ENCODE measurements around the gene LPP.

Gene LPP

DNA sequence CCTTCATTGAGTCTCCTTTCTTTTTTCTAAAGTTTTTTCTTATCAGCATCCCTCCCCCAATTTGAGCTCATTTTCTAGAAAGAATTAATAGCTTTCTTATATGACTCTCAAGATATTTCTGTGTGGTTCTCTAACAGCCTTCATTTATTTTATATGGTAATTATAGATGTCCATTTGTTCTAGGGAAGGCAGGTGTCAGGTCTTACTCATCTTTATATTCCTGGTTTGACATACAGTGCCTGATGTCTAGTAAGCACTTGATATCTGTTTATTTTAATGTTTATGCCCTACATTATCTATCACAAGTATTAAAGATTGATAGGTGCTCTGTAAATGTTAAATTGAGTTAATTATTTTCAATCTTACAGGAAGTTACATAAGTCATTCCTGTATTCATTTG is 591.1 kb downstream of the LPP start:
- DNase-seq (ENCODE audit: low read depth in 2 of 2), result no peak

DNA sequence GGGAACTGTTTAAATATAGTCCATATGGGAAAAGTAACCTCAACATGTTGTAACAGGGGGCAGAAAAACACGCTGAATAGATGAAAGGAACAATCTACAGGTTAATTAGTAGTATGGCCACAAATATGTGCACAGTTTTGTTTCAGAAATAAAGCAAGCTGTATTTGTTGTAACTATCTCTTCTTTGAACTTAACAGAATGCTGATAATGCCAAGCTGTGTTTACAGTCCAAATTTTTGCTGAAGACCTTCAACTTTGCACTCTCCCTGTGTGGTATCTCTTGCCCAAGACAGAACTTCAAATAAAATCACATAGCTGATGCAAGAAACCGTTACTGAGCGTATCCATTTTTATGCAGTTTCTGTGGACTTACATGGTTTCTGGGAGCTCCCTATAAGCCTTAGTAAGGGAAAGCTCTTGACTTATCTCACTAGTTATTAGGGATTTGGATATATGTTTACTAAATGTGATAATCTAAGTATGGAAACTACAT is 592.4 kb downstream of the LPP start:
- DNase-seq (ENCODE audit: low read depth in 2 of 2), result no peak

DNA sequence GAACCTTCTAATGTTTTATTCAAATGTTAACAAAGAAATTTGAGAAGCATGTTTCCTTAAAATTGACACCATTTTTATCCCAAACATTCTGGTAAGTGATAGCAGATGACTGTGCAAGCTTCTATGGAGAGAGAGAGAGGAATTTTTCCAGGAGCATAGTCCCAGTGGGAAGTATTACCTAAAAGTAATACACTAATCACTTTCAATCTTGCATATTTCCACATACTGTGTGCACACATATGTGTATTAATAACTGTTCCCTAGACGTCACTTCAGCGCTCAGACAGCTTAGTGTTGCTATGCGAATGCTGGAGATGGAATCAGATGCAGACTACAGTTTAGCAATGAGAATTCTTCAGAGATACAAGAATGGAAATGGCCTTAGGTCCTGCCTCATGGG is 593.5 kb downstream of the LPP start:
- DNase-seq (ENCODE audit: low read depth in 2 of 2), result no peak

DNA sequence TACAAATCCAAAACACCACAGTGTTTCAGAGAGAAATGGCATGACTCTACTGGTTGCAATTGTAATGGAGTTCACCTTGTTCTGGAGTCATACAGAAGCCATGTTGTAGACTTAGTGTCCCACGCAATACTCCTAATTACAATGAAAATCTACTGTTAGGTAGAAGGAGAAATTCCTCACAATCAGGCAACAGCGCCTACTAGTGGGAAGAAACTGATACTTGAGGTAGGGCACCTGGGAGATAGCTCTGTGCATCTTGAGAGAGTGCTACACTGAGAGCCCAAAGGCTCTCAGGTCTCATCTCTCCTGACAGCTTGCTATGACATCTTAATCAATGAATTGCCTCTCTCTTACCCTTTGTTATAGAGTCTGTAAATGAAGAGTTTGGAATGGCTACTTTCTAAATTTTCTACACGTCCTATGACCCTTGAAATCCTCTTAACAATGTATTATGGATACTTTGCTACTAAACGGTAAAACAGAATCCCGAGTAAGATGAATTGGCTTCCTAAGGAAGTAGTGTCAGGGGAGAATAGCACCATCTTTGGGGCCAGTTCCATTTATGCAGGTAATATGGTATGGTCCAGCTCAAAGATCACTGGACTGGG is 595.2 kb downstream of the LPP start:
- DNase-seq (ENCODE audit: low read depth in 2 of 2), result peak in 1 of 2 donors; percentile 7

DNA sequence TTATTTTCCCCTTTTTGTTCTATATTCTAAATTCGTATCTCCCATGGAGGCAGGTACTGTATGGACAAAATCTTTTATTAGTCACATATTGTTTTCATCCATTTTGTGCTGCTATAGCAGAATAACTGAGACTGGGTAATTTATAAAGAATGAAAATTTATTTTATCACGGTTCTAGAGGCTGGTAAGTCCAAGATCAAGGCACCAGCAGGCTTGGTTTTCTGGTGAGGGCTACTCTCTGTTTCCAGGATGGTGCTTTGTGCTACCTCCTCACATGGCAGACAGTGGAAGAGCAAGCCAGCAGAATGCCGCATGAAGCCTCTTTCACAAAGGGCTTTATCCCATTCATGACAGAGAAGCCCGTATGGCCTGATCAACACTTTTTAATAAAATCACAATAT is 595.9 kb downstream of the LPP start:
- DNase-seq (ENCODE audit: low read depth in 2 of 2), result no peak

DNA sequence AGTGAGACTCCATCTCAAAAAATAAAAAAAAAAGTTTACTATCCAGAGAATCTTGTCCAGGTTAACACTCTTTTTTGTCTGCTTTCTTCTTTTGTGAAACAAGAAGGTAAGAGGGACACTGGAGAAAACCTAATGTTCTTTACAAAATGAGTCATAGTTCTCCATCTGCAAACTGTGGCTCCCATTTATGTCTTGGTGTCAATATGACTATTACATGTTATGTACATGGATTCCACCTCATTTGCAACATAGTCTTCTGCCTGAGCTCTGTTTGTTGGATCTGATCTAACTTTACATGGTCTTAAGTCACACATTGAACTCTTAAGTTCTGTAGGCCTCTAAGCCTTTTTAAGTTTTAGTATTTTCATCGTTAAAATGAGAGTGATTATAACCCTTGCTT is 596.7 kb downstream of the LPP start:
- DNase-seq (ENCODE audit: low read depth in 2 of 2), result no peak

DNA sequence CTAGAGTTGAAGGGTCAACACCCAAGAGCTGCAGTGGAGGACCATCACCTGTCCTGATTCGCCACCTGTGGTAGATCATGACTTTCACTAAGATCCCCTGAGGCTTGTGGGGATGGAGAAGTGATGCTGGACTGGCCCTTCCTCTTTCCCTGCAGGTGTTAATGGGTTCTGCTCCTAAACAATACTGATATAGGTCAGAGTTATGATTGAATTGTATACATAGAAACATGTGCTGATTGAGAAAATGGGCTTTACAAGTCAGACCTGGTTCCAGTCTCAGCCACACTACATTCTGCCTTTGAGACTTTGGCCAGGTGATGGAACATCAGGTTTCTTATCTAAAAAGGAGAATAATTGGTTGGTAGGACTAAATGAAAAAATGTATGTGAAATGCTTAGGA is 598.9 kb downstream of the LPP start:
- no peak for DNase-seq (ENCODE audit: low read depth in 2 of 2)

DNA sequence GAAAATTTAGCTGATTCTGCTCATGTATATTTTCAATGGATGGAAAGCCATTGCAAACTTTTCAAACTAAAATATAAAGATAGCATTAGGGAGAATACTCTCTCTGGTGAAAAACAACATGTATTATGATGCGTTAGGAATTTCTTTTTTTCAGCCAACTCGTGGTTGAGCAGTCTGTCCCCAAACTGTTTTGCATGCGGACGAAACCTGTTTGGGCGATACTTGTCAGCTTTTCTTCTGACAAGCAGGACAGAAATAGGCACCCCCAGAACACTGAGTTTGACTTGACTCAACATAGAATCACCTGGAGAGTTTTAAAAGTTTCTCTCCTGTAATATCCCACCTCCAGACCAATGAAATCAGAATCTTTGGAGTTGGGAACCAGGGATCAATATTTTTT is 600.3 kb downstream of the LPP start:
- DNase-seq (ENCODE audit: low read depth in 2 of 2), result no peak

DNA sequence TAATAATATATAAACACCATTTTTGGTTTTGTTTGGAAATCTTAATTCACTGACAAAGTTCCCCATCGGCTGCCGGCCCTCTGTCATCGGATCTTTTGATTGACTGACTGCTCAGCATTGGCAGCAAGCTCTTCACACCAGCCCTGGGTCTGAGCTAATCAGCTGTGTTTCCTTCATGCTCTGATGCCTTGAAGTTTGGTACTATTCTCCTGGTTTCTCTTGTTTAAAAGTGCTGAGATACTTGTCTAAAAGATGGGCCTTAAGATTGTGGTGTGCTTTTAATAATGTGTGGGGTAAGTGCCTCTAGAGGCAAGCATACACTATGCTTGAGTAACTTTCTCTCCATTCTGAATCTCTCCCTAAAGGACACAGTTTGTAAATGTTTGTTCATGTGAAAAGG is 602.3 kb downstream of the LPP start:
- no peak for DNase-seq (ENCODE audit: low read depth in 2 of 2)

DNA sequence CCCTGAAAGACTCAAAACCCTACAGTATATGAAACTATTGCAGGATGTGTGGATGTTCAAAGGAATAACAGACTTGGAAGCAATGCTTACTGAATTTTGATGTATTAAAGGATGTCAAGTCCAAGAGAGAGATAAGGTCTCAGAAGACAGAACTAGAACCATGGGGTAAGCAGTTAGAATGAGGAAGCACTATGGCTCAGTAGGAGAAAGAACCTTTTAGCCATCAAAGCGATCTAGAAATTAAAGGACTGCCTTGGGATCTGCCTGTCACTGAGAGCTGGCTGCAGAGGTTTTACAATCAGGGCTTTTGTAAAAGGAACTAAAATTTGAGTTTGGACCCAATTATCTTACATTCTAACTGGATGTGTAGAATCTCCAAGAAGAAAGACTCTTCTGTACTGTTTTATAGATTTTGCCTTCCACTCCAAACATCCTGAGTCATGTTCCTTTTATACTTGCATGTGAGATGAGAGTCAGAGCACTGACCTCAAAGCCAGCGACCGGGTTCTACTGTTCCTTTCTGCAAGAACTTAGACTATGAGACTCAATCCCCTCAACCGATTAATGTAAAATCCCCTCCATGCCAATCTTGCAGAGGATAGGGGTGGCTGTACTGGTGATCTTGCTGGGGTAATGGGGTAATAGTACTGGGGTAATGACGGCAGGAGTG is 605.5 kb downstream of the LPP start:
- DNase-seq (ENCODE audit: low read depth in 2 of 2), result no peak

DNA sequence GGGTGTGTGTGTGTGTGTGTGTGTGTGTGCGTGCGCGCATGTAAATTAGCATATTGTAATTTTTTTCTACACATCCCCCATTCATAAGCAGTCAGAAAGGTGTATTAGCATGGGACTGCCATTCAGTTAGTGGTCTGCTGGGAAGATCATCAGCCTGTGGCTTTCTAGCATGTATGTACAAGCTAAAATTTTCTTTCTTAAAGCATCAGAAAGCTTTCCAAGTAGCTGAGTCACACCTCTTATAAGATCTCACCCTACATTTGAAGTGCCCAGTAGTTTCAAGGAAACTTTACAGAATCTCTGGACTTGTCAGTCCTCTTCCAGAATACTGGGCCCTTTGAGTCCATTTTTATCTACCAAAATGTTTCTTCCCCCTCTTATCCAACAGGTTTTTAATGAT is 606.5 kb downstream of the LPP start:
- DNase-seq (ENCODE audit: low read depth in 2 of 2), result no peak

DNA sequence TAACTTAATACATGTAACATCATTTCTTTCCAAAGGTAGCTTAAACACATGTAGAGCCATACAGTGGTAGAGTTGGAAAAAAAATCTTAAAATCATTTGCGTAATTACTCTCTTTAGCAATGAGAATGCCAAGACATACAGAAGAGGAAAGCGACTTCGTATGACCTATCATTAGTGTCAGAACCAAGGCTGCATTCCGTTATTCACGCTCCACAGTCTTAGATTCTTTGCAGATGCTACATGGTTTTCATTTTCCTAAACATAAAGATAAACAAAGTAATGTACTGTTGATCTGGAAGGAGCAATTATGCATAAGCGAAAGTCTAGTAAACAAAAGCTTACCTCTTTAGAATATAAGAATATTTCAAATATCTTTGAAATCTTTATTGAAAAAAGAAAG is 607.5 kb downstream of the LPP start:
- DNase-seq (ENCODE audit: low read depth in 2 of 2), result no peak

DNA sequence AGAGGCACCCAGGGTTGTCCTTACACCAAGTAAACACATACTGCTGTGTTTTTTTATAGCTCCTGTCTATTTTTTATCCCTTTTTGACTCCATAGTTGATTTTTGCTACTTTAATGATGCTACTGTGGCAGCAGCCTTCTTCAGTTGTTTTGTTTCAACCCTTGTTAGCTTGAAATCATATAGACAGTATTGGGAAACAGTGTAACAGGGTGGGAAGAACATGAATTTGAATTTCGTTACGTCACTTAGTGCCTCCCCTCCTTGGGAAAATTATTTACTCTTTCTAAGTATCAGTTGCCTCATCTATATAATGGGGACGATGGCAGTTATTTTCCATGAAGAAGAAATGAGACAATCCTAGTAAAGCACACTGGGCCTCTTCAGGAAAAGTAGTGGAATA is 608.0 kb downstream of the LPP start:
- DNase-seq (ENCODE audit: low read depth in 2 of 2), result no peak

DNA sequence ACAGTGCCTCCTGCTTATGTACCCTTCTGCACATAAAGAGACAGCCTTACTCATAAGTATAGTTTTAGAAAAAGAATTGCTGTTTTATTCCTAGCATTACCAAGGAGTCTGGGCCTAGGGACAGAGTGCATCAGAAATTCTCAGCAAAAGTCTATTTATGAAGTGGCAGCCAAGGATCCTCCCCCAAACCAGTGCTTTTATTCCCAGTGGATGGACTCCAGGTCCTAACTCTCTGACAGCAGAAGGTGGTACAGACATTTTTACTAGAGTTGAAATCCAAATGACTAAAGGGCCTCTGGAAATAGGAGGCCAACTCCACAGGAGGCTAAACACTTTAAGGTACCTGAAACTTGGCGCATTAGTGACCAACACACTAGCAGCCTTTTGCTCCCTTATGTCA is 610.7 kb downstream of the LPP start:
- no peak for DNase-seq (ENCODE audit: low read depth in 2 of 2)

DNA sequence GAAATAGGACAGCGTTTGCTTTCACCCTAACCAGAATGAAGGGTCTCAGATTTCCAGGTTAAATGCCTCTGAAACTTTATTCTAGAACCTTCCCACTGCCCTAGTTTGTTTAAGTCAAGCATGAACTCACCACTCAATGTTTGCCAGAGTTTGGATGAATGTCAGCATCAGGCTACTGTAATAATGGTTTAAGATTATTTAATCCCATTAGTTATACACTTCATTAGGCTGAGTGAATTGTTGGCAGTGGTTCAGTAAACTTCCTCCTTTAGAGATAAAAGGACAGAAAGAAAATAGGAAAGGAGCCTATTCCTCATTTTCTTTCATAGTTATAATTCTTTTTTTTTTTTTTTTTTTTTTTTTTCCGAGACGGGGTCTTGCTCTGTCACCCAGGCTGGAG is 615.9 kb downstream of the LPP start:
- DNase-seq (ENCODE audit: low read depth in 2 of 2), result no peak

DNA sequence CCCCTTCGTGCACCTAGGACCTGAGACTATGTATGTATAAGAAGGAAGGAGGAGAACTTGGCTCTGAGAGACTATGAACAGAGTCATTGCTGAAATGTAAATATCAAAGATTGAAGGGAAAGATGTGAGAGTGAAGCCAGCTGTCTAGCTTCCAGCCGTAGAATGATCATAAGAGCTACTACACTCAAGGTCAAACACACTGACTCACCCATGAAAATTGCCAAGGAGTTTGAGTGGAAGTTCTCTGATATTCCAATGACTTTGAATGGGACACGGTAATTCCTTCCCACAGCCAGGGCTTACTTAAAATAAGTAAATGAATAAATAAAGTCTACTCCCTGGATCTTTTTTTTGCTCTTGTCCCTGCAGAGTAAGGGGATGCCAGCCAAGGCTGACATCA is 618.9 kb downstream of the LPP start:
- no peak for DNase-seq (ENCODE audit: low read depth in 2 of 2)

DNA sequence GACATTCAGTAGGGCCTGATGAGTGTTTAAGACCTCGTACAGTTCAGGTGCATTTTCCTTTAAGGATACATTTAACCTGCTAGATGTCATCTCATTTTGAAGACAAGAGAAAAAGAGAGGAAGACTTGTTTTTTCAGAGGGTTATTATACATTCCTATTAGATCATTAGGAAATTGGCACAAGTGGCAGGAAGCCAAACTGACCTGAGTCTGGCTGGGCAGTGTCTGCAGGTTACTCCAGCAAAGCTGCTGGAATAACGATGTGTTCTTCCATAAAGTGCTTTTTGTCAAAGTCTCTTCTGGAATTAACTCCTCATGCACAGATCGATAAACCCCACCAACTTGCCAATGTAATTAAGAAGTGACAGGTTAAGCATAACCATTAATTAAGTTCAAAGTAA is 621.5 kb downstream of the LPP start:
- DNase-seq (ENCODE audit: low read depth in 2 of 2), result no peak

DNA sequence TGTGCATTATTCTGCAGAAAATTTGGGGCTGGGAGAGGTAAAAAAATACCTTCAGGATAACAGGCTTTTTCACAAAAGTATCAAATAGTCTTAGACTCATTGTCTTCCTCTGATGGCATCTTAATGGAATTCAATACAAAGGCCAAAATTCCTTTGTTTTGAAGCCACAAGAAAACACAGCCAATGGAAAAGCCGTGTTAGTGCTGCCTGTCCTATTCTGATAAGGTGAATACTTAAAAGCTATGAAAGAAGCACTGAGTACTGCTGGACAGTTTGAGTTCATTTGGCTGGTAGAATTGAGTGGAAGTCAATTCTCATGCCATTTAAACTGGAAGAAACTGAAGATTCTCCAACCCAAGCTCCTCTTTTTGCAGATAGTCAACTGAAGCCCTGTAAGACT is 622.5 kb downstream of the LPP start:
- DNase-seq (ENCODE audit: low read depth in 2 of 2), result no peak

DNA sequence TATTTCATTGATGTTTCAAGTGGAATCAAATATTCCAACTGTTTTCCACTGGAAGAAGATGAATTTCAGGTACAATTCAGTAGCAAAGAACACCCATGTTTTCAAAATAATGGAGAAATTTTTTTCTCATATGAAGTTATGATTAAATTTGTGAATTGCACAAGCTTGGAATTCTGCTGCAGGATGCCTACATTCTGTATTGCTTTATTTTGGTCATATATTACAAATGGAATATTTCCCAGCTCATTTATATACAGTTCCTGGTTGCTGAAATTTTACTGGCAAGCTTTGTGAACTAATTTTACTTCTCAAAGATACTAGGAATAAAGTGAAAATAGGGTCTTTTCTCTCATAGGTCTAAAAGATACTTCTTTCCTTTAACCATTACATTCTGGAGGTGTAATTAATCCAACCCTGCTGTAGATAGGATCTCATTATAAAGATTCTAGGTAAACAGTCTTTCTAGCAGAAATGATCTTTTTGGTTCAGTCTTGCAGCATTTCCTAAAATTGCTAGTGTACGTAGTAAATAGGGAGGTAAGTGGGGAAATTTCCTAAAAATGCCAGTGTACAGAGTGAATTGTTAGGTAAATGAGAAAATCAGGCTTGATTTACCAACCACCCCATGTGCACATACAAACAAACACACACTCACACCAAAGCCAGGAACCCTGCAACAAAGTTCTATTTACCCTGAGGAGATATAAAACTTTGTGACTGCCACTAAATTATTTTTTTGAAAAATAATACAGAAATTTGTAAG is 624.3 kb downstream of the LPP start:
- DNase-seq (ENCODE audit: low read depth in 2 of 2), result no peak

DNA sequence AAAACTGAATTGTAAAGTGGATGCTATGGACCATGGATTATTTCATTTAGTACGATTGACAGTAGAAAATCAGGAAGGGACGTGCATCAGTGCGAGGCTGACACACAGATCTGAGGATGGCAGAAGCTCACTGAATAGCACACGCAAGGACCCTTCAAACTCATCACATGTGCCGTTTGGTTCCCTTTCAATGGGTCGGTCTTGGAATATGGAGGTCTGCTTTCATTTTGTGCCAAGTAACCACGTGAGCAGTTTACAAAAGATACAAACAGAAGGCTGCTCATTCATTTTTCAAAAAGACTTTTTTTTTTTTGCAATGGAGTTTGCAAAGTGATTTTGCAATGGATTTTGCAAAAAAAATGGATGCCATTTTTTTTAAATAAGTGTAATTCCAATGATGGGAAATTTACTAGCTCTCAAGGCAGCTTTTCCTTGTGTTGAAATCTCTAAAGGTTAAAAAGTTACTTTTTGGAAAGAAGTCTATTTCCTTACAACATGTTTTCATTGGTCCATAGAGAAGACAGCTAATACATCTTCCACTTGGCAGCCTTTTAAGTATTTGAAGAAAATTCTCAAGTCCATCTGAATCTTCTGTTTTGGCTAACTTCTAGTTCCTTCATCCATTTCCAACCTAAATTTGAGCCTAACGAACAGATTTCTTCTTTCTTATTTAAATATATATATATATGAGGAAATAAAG is 625.5 kb downstream of the LPP start:
- no peak for DNase-seq (ENCODE audit: low read depth in 2 of 2)

DNA sequence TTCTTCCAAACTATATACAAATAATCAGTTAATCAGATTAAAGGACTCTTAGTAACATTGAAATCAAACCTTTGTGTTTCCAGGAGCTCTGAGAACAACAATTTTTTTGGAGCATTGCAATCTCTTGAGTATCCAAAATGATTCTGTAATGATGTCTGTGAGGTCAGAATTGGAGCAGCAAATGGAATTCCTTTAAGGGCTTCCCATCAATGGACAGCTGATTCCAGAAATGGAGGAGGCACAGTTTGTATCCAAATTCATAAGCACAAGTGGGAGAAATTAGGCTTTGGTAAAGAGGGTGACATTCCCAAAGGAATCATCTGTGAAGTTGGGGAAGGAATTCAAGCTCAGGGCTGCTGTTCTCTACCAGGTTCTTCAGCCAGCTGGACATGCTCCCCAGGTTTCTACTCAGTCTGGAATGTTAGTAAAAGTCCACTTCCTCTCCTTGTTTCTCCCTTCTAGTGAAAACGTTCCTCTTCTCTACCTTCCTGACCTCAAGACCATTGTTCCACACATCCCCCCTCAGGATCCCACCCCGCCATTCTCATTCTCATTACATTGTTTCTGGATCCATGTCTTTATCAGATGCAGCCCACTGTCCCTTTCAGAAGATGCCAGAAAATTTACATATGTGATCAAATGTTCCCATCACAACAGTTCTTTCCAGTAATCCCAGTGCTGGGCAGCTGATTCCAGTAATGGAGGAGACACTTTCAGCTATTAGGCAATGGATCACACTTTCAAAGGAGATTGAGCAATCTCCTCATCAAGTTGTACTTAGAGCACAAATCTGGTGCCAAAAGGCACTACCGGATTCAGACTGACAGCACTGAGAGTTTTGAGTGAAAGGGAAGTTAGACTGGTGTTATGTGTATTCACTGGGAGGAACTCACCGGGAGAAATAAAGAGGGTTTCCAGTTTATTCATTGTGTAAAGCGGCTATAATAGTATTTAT is 626.5 kb downstream of the LPP start:
- no peak for DNase-seq (ENCODE audit: low read depth in 2 of 2)
